Measurements from ENCODE around the gene KIDINS220. TPM values are rescaled to one million over a fixed set of nuclear protein-coding genes. Genes with fewer than 3 reads are reported as not detected.
A peak's percentile ranks its signal among the peaks of the same experiment; 100 is the strongest.

Gene KIDINS220
- total and polyA plus RNA-seq, 2 of the 13 experiments (the other 11 are each of a cell fraction or from before 2014, with no cell fraction given): 25.2 to 32.3 TPM

DNA sequence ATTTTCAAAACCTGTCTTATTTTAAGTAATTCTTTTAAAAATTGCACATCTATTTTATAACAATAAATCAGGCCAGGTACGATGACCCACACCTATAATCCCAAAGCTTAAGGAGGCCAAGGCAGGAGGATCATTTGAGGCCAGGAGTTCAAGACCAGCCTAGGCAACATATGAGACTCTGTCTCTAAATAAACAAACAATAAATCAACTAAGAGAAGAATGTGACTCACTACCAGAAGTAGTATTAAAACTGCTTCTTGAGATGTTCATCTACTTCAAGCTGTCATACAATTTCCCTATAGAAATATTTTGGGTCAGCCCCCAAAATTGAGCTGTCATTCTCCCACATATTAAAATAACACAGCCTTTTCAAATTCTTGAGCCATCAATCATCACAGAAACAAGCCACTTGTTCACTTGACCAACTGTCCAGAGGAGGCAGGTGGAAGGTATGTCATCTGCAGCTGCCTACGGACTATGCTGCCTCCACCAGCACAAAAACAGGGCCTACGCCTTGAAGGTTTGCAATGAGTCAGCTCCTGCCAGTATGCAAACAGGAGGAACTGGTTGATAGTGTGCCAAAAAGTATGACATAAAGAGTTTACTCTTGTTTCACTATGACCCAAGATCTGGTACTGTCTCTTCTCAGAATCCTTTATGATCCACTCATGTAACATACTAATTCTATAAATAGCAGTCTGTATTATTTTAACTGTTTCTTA lies 33.6 kb downstream of the KIDINS220 start (continued):
- TF ChIP-seq ZUFSP (CRISPR knock-in tag; IDR thresholded peaks at IDR 0.05; ENCODE audit: borderline replicate concordance) (no peak), GLI4 (CRISPR knock-in tag; IDR thresholded peaks at IDR 0.05; ENCODE audit: borderline replicate concordance) (no peak), NFIC (IDR thresholded peaks at IDR 0.05; ENCODE audit: low read length) (0 out of 2 replicates have a peak, but pooled peaks have one; percentile 28), ZNF766 (CRISPR knock-in tag; IDR thresholded peaks at IDR 0.05; ENCODE audit: borderline replicate concordance) (no peak), YY1 (IDR thresholded peaks at IDR 0.05; ENCODE audit: insufficient read depth, insufficient replicate concordance, low read depth, low read length) (no peak), ETV5 (CRISPR knock-in tag; IDR thresholded peaks at IDR 0.05; ENCODE audit: borderline replicate concordance) (peak; percentile 15; the same call in 1 of the 2 replicates), NFE2L2 (IDR thresholded peaks at IDR 0.05; ENCODE audit: low read length) (0 out of 2 replicates have a peak, but pooled peaks have one; percentile 24), JUNB (CRISPR knock-in tag; IDR thresholded peaks at IDR 0.05; ENCODE audit: borderline replicate concordance) (no peak), RNF219 (CRISPR knock-in tag; IDR thresholded peaks at IDR 0.05) (no peak), ATRX (CRISPR knock-in tag; IDR thresholded peaks at IDR 0.05; ENCODE audit: borderline replicate concordance) (no peak), SOX5 (CRISPR knock-in tag; IDR thresholded peaks at IDR 0.05; ENCODE audit: borderline replicate concordance) (no peak), TBL1XR1 (IDR thresholded peaks at IDR 0.05; ENCODE audit: borderline replicate concordance, low read length, partially characterized antibody) (no peak), NFE2L1 (CRISPR knock-in tag; IDR thresholded peaks at IDR 0.05; ENCODE audit: borderline replicate concordance) (no peak), MED13 (CRISPR knock-in tag; IDR thresholded peaks at IDR 0.05) (no peak), SALL2 (CRISPR knock-in tag; IDR thresholded peaks at IDR 0.05) (no peak), TFE3 (CRISPR knock-in tag; IDR thresholded peaks at IDR 0.05) (no peak), CCAR2 (optimal IDR thresholded peaks at IDR 0.05; ENCODE audit: low read depth, low read length) (no peak)
- TF ChIP-seq, protein P1, sequence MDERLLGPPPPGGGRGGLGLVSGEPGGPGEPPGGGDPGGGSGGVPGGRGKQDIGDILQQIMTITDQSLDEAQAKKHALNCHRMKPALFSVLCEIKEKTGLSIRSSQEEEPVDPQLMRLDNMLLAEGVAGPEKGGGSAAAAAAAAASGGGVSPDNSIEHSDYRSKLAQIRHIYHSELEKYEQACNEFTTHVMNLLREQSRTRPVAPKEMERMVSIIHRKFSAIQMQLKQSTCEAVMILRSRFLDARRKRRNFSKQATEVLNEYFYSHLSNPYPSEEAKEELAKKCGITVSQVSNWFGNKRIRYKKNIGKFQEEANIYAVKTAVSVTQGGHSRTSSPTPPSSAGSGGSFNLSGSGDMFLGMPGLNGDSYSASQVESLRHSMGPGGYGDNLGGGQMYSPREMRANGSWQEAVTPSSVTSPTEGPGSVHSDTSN (CRISPR knock-in tag; IDR thresholded peaks at IDR 0.05): 0 out of 2 replicates have a peak, but pooled peaks have one; percentile 10
- TF ChIP-seq, protein P2, sequence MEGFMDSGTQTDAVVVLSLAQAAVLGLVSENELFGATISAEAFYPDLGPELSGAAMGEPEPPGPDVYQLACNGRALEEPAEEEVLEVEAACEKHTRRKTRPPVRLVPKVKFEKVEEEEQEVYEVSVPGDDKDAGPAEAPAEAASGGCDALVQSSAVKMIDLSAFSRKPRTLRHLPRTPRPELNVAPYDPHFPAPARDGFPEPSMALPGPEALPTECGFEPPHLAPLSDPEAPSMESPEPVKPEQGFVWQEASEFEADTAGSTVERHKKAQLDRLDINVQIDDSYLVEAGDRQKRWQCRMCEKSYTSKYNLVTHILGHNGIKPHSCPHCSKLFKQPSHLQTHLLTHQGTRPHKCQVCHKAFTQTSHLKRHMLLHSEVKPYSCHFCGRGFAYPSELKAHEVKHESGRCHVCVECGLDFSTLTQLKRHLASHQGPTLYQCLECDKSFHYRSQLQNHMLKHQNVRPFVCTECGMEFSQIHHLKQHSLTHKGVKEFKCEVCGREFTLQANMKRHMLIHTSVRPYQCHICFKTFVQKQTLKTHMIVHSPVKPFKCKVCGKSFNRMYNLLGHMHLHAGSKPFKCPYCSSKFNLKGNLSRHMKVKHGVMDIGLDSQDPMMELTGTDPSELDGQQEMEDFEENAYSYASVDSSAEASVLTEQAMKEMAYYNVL (CRISPR knock-in tag; IDR thresholded peaks at IDR 0.05; ENCODE audit: borderline replicate concordance): no peak

Data from HepG2 (cell line).